Upper lobe of left lung (tissue), 4 donors: ENCODE data around the gene SERTAD3.

Source experiments
- CTCF ChIP-seq, 6 experiments: fragments of 450-650 bp in 4 of 6; fragments of 200-600 bp in 2 of 6; sonication (generic) in 2 of 6; IDR thresholded peaks; one replicate each; pipeline ENCODE4 v1.5.1; 2016 to 2019; ENCODE audit warnings: antibody characterized with exemption in 6 of 6
- EP300 ChIP-seq, 4 donors: sonication (generic); formaldehyde crosslinking; IDR thresholded peaks; one replicate each; pipeline ENCODE4 v1.5.1; 2017; ENCODE audit warnings: antibody characterized with exemption in 4 of 4, control low read depth in 2 of 4
- POLR2A ChIP-seq, 4 donors: fragments of 450-650 bp; IDR thresholded peaks; one replicate each; pipeline ENCODE4 v1.5.1; 2016 to 2017; ENCODE audit warnings: antibody characterized with exemption in 4 of 4, mild to moderate bottlenecking in 2 of 4
- POLR2AphosphoS5 ChIP-seq, 2 donors: sonication (generic); formaldehyde crosslinking; IDR thresholded peaks; one replicate each; pipeline ENCODE4 v1.5.1; 2017; ENCODE audit warnings: antibody characterized with exemption in 2 of 2

GRCh38 chr19:40457048-40457447, 12.9 kb upstream of the SERTAD3 start:
- TF ChIP-seq POLR2A (IDR thresholded peaks at IDR 0.05) (no peak), CTCF (IDR thresholded peaks at IDR 0.05) (no peak), EP300 (IDR thresholded peaks at IDR 0.05) (no peak), POLR2AphosphoS5 (IDR thresholded peaks at IDR 0.05) (no peak)
